GM21737 (cell line): ENCODE data around the gene PDLIM5.
A peak's percentile ranks its signal among the peaks of the same experiment; 100 is the strongest.

Experiments used
- ATAC-seq: cut with Tn5 transposase; IDR thresholded peaks from one replicate; pipeline ENCODE4 v1.9.1; 2021; ENCODE audit warnings: mild to moderate bottlenecking, moderate library complexity; ENCODE audit not compliant: unreplicated experiment

PDLIM5 gene

GRCh38 chr4:94523617-94524016, 71.9 kb downstream of the PDLIM5 start:
- no peak for ATAC-seq

DNA sequence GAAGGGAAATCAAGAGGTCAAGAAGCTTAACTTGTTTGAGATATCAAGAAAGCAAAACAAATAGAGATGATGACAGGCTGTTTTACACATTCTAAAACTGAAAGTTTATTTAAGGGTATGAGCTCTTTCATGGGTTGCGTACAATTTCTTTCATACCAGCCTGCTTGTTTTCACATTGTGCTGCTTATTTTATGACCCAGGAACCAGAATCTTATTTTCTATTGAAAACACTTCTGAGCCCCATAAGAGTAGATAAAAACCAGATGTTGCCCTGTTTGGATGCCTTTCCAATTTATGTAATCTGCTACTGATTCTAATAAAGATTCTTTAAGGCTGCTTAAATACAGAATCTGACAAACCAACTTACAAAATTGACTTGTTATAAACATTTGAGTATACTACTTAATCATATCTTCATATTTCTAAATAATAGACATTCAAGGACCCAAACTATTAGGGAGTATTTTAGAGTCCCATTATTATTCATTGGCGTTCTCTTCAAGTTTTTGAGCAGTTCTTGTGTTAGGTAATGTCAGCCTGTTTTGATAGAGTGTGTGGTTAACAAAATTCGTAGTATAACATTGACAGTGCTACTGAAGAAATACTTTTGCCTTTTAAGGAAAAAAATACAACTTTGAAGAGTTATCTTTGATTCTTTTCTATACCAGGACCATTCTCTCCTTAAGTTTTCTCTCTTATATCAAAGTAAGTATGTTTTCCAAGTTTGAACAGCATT, 74.4 kb downstream of the PDLIM5 start:
- ATAC-seq: peak; percentile 76

GRCh38 chr4:94527556-94528233, 76.0 kb downstream of the PDLIM5 start:
- ATAC-seq: no peak

GRCh38 chr4:94528792-94529451, 77.2 kb downstream of the PDLIM5 start:
- no peak for ATAC-seq

GRCh38 chr4:94530073-94530472, 78.3 kb downstream of the PDLIM5 start:
- no peak for ATAC-seq

DNA sequence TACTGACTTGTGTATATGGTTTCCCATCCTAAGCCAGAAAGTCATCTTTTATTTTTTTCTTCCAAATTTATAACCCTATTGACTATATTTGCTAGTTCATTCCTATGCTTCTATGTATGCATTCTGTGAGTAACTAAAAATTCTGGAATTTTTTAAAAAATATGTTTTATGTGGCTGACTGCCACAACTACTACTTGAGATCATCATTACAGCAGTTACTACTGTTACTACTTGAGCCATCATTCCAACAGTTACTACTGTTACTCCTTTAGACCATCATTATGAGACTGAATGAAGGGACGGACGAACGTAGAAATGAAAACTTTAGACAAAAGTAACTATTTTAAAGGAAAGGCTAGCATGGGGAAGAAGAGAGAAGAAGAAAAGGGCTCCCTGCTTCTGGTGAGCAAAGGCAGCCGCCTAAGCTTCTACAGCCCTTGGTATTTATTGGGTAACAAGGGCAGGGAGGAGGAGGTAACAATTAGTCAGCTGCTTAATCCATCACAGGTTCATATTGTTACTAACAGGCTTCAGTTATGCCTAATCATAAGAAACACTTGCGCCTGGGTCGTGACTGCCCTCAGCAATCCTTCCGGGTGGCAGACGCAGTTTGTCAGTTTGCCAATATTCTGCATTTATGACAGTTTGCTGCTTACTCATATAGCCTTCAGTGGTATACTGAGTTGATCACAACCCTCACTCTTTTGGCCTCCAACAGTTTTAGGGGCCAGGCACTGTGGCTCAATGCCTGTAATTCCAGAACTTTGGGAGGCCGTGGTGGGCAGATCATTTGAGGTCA, 80.4 kb downstream of the PDLIM5 start:
- ATAC-seq: no peak

DNA sequence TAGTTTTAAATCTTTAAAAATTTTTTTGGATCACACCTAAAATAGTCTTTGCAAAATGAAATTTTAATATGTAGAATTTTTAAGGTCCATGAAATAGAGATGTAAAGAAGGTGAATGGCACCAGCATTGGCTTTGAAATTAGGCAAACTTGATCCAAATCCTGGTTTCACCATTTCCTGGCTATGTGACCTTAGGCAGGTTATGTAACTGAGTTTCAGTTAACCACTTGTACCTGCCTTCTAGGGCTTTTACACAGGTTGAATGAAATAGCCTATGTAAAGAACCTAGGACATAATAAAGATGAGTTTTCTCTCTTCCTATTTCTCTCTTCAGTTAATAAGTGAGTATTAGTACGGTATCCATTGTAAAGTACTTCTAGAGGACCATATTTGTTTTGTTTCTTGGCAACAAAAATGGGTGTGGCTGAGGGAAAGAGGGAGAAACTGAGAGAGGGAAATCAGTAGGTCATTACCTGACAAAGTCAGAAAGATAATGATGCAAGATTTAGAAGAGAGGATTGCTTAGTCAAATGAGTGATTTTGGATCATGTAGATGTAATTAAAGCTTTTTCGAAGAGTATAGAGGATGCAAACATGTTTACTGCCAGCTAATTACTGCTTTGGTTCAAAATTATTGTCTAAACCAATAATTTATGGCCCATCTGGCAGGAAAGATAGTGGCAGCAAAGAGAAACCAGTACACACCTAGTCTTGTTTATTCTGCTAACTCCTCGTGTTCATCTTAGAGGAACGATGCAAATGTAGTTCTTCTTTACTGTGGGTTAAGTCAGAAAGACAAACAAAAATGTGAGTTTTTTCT, 81.9 kb downstream of the PDLIM5 start:
- ATAC-seq: peak; percentile 34

DNA sequence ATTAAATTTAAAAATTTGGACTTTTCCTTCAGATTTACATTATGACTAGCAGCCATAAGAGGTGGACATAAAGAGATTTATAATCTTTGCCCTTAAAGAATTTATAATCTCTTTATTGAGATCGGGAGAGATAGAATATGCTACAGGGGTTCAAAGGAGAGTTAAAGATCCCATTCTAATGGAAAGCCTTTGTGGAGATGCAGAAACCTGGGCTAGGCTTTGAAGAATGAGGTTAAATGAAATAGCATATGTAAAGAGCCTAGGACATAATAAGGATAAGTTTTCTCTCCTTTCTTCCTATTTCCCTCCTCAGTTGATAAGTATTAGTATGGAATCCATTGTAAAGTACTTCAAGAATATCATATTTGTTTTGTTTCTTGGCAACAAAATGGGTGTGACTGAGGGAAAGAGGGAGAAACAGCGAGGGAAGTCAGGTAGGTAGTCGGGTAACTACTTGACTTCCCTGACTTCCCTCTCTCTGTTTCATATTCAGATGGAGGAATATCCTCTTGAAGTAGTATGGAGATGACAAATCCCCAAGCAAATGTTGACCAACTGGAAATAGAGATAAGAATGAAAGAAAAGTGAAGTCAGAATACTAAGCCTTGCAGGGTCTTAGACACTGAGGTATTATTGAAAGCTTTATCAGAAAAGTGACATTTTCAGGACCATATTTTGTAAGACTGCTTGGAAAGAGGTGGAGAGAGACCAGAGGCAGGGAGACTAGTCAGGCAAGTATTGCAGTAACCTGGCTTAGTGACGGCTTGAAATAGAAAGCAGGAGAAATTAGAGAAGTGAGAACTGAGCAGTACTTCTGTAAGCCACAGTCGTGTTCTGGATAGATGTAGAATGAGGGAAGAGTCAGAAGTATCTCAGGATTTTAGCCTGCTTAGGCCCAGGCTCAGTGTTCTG, 82.9 kb downstream of the PDLIM5 start:
- ATAC-seq: peak; percentile 95

GRCh38 chr4:94536049-94536448, 84.3 kb downstream of the PDLIM5 start:
- ATAC-seq: no peak

GRCh38 chr4:94536649-94537469, 85.1 kb downstream of the PDLIM5 start:
- ATAC-seq: no peak

DNA sequence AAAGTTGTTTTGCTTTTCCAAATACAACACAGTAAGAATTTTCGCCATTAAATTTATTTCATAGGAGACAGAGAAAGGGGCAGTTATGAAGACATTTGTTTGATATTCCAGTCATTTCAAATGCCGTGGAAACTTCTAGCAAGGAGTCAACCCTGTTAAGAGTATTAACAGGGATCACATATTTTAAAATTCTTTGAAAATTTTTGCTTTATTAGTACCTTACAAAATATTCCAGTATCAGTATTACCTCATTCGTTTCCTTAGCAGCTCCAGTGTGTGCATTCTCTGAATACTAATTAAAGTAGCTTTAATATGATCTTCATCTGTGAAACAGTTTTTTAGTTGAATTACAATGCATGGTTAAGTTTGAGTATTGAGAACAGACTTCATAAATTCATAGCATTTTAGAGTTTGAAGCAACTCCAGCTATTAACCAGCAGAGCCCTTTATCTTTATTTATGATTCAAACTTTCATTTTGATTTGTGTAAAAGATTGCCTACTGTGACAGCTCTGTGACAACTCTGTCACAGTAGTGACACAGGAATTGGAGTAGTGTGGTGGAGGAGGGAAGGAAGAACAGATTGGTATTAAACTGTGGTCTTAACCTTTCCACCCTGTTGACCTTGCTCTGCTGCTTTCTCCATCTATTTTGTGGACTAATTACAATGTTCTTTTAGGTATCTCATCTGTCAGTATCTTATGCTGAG, 86.3 kb downstream of the PDLIM5 start:
- no peak for ATAC-seq

- no peak for ATAC-seq
Observed at GRCh38 chr4:94540476-94540875, 88.7 kb downstream of the PDLIM5 start.

GRCh38 chr4:94544811-94545210, 93.1 kb downstream of the PDLIM5 start:
- ATAC-seq: no peak

DNA sequence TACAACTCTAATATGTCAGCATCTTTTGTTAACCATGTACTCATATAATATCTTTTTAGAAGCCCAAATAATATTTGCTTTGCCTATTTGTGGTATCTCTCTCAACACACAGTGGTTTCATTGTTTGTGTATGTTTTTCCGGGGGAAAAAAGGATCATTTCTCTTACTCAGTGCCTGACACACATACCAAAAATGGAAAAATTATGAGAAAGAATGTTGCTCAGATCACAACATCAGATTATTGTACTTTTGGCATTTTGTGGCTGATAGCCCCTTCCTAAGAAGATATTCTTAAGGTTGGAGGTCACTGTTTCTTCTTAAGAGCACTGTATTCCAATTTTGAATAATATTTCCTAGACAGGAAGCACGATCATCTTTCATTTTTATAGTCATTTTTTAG, 93.6 kb downstream of the PDLIM5 start:
- ATAC-seq: no peak

DNA sequence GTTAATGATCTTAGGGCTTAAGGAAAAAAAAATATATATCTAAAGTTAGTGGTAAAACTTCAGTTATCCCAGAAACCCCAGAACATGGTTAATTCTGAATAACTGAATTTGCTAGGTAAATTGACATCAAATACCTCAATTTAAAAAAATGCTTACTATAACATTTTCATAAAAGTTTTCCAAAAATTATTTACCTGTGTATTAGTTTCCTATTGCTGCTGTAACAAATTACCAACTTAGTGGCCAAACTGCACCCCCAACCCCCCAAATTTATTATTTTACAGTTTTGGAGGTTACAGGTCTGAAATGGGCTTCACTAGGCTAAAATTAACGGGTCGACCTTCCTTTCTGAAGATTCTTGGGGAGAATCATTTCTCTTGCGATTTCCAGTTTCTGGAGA, 95.2 kb downstream of the PDLIM5 start:
- ATAC-seq: no peak

DNA sequence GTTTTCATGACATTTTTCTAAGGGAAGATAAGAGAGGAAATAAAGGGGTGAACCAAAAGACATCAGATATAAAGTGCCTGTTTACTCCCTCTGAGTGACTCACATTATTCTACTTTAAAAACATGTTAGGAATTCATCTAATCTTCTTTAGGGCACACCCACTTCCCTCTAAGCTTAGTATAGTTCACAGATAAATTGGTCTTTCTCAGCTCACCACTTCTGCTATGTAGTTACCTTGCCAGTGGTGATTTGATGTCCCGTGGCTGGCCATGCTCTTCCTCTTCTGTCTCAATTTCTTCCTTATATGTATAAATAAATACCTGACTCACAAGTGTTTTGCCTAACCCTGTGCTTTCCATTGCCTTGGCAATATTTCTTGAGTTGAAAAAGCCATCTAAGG, 96.8 kb downstream of the PDLIM5 start:
- no peak for ATAC-seq

DNA sequence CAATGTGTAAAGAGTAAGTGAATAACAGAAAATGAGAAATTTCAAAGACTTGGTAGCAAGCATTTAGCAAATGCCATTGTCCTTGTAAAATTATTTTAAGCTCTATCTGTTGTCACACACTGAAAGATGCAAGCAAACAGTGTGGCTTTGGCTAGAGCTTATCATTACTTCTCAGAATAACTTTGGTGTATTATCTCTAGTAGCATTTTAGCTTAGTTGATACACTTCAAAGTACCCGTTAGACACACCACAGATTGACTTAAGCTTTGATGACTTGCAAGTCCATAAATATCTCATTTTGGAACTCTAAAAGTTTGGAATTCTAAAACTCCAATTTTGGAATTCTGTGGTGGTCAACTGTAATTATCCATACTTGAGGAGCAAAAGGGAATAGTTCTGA, 98.6 kb downstream of the PDLIM5 start:
- no peak for ATAC-seq

GRCh38 chr4:94550851-94551250, 99.1 kb downstream of the PDLIM5 start:
- no peak for ATAC-seq
